Urinary bladder (tissue), 4 donors: ENCODE measurements around the gene CRIM1. TPM values are rescaled to one million over a fixed set of nuclear protein-coding genes. Genes with fewer than 3 reads are reported as not detected.

Source experiments
- DNase-seq: peaks from one replicate; pipeline ENCODE4 v3.0.0-alpha.2; 2015; ENCODE audit errors: extremely low spot score
- H3K27ac ChIP-seq: one replicate; pipeline ENCODE4 v1.5.1; 2013; ENCODE audit warnings: low read depth, mild to moderate bottlenecking, moderate library complexity
- H3K36me3 ChIP-seq: one replicate; pipeline ENCODE4 v1.6.1; 2013; ENCODE audit warnings: mild to moderate bottlenecking, moderate library complexity; ENCODE audit not compliant: insufficient read depth
- H3K4me1 ChIP-seq: one replicate; pipeline ENCODE4 v1.6.1; 2013; ENCODE audit warnings: mild to moderate bottlenecking, moderate library complexity; ENCODE audit not compliant: insufficient read depth
- H3K4me3 ChIP-seq: one replicate; pipeline ENCODE4 v1.5.1; 2013; ENCODE audit warnings: low read depth, low read length
- WGBS: extraction: QIAGEN DNeasy Blood & Tissue Kit; methylation state at CpG from one replicate; pipeline ENCODE4 v1.1.7; 2013; 5-methylcytosine and 5-hydroxymethylcytosine counted together
- polyA plus RNA-seq: library from polyadenylated mRNA; stranded (reverse); fragments of 200-250 nt; gene quantifications from one replicate; pipeline ENCODE4 v1.2.3, GENCODE V29; 2013
- total RNA-seq: library from RNA; depleted of rRNA; stranded (reverse); fragments of >200 nt; gene quantifications from one replicate; pipeline ENCODE4 v1.2.3, GENCODE V29; 2014
- donor health status: healthy with polysubstance abuse.
- donor health status: healthy.

Gene CRIM1
- total and polyA plus RNA-seq, 2 donors, result 36.6 to 78.0 TPM

DNA sequence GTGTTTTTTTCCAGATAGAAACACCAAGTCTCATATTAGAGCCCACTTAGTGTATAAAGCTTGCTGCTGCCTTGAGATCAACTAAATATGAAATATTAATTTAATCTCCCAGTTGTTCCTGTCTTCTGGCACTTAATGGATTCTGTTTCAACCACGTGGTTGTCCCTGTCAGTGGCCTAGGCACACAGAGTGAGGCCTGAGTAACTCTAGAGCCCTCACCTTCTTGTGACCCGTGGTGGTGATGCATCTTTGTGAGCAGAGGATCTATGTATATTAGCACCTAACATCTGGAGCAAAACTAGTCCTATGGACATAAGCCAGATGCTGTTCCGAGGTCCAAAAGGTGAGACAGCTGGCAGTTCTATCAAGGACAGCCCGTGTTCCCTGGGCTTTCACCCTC is 167.6 kb downstream of the CRIM1 start:
- no peak for DNase-seq
- Histone ChIP-seq H3K36me3 (peaks cover 2% of the 10 kb centered on the region), H3K4me3 (no peak overlapping the region), H3K27ac (no peak overlapping the region), H3K4me1 (no peaks in the 10 kb centered on the region)
- 71% methylated on average over 4 of the region's 4 CpGs for WGBS

DNA sequence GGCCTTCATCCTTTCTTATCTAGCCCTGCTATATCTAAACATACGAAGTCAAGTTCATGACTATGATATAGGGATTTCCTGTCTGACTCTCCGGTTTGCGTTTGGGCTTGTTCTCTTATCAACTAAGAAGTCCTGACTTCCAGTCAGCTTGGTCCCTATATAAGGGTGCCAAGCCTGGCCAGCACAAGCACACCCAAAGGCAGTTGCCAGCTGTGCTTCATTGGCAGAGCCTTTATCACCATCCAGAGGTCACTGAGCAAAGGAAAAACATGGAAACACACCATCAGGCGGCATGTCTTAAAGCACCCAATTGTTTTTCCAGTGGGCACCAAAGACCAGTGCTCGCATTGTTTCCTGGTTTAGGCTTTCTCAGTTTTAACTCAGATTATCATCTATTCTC is 169.7 kb downstream of the CRIM1 start:
- DNase-seq, result no peak
- H3K4me1 ChIP-seq, result no peaks in the 10 kb centered on the region
- no peak overlapping the region for H3K4me3 ChIP-seq
- no peak overlapping the region for H3K27ac ChIP-seq
- peaks cover 2% of the 10 kb centered on the region for H3K36me3 ChIP-seq
- WGBS, result 74% methylated on average over 5 of the region's 5 CpGs

DNA sequence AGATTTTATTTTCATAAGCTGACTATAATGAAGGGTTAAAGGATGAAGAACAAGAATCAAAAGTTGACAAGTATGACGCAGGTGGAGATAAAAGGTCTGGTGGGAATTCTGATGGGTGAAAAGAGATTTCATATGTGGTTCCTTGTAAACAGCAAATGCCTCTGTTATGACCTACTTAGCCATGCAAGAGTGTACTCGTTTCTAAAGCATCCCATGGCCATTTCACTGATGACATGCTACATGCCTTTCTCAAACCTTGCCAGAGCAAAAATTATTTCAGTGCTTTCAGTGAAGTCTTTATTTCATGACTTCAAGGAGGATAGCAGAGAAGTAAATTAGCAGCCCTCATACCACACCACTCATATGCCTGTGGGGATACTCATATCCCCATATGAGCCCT is 170.6 kb downstream of the CRIM1 start:
- 58% methylated on average over 2 of the region's 2 CpGs for WGBS
- DNase-seq, result no peak
- Histone ChIP-seq H3K27ac (no peak overlapping the region), H3K36me3 (peaks cover 2% of the 10 kb centered on the region), H3K4me3 (no peak overlapping the region), H3K4me1 (no peaks in the 10 kb centered on the region)

DNA sequence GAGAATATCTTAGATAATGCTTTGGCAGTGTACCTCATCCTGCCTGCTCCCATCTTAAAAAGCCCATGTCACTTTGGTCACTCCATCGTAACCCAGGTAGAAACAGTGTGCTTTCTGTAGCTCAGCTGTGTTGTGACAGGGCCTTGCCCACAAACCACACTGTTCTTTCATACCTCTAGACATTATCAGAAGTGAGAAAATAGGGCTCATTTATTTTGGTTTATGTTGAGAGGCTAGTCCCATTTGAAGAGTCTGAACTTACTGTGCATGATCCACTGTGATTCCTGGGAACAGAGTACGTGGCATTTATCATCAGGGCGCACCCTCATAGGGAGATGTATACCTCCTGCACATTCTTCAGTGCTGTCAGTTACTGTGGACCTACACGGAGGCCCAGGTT is 172.7 kb downstream of the CRIM1 start:
- Histone ChIP-seq H3K27ac (no peak overlapping the region), H3K4me3 (no peak overlapping the region), H3K36me3 (peaks cover 1% of the 10 kb centered on the region), H3K4me1 (no peaks in the 10 kb centered on the region)
- no peak for DNase-seq
- 80% methylated on average over 4 of the region's 4 CpGs for WGBS

DNA sequence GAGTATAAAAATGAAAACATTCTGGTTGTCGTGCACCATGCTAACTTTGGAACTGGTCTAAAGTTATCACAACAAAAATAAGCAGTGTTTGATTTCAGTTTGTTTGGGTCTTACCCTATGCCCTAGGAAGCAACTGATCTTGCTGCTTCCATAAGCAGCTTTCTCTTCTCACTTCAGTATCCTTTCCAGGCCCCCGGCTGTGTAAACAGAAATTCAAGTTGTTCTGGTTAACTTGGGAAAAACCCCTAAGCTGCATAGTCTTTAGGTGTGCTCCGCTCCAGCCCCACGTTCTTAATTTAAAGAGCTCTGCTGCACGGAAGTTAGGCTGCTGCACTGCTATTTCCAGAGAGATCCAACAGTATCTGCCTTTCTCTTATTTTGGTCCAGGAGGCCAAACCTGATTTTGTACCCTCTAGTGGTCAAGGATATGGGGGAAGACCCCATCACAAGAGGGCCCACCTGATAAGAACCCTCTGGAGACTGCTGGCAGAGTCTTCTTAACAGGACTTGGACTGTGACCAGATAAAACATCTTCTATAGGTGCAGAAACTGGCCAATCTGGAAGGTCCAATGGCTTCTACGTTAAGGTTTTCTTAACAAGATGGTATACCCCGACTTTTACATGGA is 173.3 kb downstream of the CRIM1 start:
- Histone ChIP-seq H3K4me3 (no peak overlapping the region), H3K4me1 (no peaks in the 10 kb centered on the region), H3K27ac (no peak overlapping the region), H3K36me3 (no peaks in the 10 kb centered on the region)
- DNase-seq, result no peak
- WGBS, result 69% methylated on average over 7 of the region's 7 CpGs

DNA sequence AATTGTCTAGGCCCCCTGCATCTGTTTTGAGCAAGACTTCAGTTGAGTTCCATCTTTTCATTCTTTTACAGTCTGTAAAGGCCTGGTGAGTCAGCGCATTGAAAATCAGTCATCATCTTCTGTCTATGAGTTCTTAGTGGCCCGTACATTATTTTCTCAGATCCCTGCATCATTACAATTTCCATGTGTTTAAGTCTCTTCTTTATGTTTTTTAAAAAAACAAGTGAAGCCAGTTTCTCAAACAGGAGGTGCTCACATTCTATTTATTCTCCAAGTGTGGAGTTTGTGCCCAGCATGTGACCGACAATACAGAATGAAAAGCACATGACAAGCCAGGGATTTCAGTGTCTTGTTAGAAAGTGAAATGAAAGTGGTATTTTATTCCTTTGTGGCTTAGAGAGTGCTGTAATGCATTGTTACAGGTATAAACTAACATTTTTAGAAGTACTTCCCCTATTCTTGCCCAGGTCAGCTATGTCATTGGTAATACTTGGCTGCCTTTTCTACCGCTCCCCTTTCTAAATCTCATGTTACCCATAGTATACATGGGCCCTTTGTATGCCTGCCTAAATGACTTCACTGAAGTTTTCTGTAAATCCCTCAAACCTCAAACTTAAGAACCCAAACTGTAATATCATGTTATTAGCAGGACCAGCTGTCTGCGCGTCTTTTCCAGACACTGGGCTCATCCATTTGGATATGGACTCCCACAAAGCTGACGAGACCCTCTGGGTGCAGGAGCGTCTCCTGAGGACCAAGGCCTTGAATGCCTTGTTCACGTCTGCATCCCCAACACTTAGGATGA is 174.8 kb downstream of the CRIM1 start:
- WGBS, result 95% methylated on average over 9 of the region's 9 CpGs
- no peaks in the 10 kb centered on the region for H3K36me3 ChIP-seq
- H3K27ac ChIP-seq, result no peak overlapping the region

DNA sequence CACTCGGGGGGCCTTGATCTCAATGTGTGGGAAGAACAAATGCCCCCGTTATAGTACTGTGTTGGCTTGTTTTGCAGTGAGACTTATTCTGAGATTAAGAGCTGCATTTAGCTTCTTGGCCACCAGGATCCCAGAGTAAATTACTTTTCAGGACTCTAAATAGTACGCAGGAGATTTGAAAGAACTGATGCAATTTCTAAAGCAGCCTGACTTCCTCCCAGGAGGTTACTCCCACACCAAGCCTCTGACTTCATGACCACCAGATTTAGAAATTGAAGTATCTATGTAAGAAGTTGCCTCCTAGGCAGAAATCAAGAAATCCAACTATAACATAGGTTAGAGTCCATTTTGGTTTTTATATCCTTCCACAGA is 175.4 kb downstream of the CRIM1 start:
- Histone ChIP-seq H3K4me1 (no peaks in the 10 kb centered on the region), H3K4me3 (no peak overlapping the region), H3K27ac (no peak overlapping the region), H3K36me3 (no peaks in the 10 kb centered on the region)
- DNase-seq, result no peak
- WGBS, result 86% methylated on average over 3 of the region's 3 CpGs

More for the DNA sequence above, 174.8 kb downstream of the CRIM1 start:
- H3K4me1 ChIP-seq, result no peaks in the 10 kb centered on the region
- DNase-seq, result no peak
- no peak overlapping the region for H3K4me3 ChIP-seq

DNA sequence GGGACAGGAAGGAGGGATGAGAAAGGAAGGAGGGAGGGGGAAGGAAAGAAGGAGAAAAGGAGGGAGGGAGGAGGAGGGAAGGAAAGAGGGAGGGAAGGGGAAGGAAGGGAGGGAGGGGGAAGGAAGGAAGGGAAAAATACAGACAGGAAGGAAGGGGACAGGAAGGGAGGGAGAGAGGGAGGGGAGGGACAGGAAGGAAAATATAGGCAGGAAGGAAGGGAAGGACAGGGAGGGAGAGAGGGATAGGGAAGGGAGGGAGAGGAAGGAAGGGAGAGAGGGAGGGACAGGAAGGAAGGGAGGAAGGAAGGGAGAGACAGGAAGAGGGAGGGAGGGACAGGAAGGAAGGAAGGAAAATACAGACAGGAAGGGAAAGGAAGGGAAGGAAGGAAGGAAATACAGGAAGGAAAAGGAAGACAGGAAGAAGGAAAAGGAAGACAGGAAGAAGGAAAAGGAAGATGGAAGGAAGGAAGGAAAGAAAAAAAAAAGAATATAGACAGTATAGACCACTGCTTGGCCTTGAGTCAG is 178.8 kb downstream of the CRIM1 start:
- no peak for DNase-seq
- Histone ChIP-seq H3K4me3 (no peak overlapping the region), H3K27ac (no peak overlapping the region), H3K36me3 (no peaks in the 10 kb centered on the region), H3K4me1 (no peaks in the 10 kb centered on the region)

DNA sequence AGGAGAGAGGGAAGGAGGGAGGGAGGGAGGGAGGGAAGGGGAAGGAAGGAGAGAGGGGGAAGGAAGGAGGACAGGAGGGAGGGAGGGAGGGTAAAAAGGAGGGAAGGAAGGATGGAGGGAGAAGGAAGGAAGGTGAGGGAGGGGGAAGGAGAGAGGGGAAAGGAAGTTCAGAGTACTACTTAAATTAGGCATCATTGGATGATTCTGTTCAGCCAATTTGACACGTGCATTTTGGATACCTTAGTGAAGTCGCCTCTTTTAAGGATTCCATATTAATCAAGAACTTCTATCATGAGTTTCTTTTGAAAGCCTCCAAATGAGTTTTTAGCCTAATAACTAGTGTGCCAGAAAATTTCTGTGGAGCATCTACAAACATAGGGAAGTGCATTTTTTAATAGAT is 179.5 kb downstream of the CRIM1 start:
- Histone ChIP-seq H3K27ac (no peak overlapping the region), H3K36me3 (no peaks in the 10 kb centered on the region), H3K4me3 (no peak overlapping the region), H3K4me1 (no peaks in the 10 kb centered on the region)
- 92% methylated on average over 2 of the region's 2 CpGs for WGBS
- no peak for DNase-seq

DNA sequence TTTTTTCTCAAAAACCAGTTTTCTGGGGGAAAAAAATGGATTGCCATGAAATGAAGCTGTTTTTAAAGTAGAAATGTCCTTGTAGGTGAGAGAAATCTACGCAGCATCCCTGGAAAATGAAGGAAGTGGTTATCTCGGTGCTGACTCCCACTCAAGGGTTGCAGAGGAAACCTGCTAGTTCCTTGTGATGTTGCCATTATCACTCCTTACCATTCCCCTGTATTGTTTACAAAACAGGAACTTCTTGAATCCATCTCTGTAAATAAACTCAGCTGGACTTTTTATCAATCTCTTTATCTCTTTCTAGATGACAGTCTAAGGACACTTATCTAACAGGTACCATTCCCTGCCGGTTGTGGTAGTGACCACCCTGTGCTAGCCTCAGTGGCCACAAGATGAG is 181.2 kb downstream of the CRIM1 start:
- DNase-seq, result no peak
- 79% methylated on average over 3 of the region's 3 CpGs for WGBS
- Histone ChIP-seq H3K27ac (no peak overlapping the region), H3K4me1 (no peaks in the 10 kb centered on the region), H3K4me3 (no peak overlapping the region), H3K36me3 (no peaks in the 10 kb centered on the region)

DNA sequence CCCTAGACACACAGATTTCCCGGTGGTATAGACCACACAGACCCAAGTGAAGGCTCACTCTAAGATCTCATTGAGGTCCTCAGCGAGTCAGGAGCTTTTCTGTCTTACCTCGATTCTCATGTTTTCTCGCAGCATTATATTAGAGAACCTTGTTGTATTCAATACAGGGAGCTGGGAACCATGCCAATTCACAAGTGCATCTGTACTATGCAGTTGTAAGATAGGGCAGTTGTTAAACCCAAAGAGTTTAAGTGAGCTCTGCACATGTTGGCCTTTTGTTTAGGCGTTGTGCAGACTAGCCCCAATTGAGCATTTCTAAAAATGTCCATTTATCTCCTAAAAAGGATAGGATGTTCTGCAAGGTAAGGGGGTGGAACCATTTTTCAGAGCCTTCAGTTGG is 182.8 kb downstream of the CRIM1 start:
- Histone ChIP-seq H3K4me1 (no peaks in the 10 kb centered on the region), H3K4me3 (no peak overlapping the region), H3K27ac (no peak overlapping the region), H3K36me3 (no peaks in the 10 kb centered on the region)
- WGBS, result 68% methylated on average over 5 of the region's 5 CpGs
- no peak for DNase-seq

DNA sequence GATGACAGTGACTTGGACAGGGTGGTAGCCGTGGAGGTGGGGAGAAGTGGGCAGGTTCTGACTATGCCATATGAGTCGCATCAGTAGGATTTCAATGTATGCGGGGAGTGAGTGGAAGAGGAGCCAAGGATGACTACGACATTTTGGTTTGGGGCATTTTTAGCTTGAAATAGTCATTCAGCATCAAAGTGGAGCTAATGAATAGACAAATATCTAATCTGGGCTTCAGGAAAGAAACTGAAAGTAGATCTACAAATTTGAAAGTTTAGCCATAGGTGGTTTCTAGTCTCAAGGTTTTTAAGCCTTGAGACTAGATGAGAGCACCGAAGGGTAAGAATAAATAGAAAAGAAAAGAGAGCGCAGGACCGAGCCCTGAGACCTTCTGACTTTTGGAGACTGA is 184.1 kb downstream of the CRIM1 start:
- no peak for DNase-seq
- H3K27ac ChIP-seq, result no peak overlapping the region
- H3K4me1 ChIP-seq, result no peaks in the 10 kb centered on the region
- no peak overlapping the region for H3K4me3 ChIP-seq
- H3K36me3 ChIP-seq, result no peaks in the 10 kb centered on the region
- 94% methylated on average over 7 of the region's 7 CpGs for WGBS

DNA sequence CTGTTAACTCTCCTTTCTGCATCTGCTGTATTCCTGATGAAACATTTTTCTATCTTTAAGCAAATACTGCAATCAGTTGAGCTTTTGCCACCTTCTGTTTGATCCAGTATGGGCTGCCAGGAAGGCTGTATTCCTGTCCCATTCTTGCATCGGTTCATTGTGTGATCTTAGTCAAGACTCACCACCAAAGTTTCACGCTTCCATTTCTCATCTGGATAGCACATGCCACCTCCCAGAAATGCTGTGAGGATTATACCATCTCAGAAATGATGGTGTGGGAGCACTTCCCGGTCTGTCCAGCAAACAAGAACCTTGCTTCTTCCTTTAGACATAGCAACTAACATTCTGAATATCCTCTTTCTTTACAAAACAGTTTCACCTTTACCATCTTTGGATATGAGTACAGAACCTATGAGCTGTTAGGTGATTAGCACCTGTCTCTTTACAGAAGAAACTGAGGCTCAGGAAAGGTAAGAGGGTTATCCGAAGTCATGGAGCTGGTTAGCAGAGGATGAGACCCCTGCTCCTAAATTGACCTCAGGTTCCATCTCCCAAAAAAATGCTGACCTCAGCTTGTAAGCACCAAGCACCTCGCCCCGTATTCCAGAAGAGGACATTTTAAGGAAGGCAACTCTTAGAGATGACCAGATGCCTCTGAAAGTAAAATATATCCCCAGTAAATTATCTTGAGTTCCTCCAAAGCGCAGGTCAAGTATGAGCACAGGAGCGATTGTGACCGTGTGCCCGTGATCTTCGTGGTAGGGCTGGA is 185.6 kb downstream of the CRIM1 start:
- Histone ChIP-seq H3K27ac (no peak overlapping the region), H3K4me3 (no peak overlapping the region), H3K4me1 (no peaks in the 10 kb centered on the region), H3K36me3 (no peaks in the 10 kb centered on the region)
- WGBS, result 87% methylated on average over 11 of the region's 11 CpGs
- no peak for DNase-seq
